ENCODE measurements around the gene DHDDS.

DNA sequence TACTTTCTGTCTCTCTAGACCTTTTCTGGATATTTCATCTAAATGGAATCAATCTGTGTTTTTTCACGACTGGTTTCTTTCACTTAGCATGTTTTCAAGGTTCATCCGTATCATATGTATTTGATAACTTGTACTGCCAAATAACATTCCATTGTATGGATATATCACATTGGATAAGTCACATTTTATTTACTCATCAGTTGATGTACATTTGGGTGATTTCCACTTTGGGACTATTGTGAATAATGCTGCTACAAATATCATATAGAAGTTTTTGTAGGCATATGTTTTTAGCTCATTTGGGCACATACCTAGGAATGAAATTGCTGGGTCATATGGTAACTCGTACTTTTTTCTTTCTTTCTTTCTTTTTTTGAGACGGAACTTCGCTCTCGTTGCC is 46.9 kb downstream of the DHDDS start:
- TF ChIP-seq CTCF (IDR thresholded peaks at IDR 0.05): no peak
- TF ChIP-seq POLR2A (IDR thresholded peaks at IDR 0.05): no peak
